ENCODE data around the gene AJAP1. TPM values are rescaled to one million over a fixed set of nuclear protein-coding genes. Genes with fewer than 3 reads are reported as not detected.

AJAP1 gene
- total RNA-seq, 4 donors from 2014 or later, result 0.30 to 4.0 (median 1.0) TPM

DNA sequence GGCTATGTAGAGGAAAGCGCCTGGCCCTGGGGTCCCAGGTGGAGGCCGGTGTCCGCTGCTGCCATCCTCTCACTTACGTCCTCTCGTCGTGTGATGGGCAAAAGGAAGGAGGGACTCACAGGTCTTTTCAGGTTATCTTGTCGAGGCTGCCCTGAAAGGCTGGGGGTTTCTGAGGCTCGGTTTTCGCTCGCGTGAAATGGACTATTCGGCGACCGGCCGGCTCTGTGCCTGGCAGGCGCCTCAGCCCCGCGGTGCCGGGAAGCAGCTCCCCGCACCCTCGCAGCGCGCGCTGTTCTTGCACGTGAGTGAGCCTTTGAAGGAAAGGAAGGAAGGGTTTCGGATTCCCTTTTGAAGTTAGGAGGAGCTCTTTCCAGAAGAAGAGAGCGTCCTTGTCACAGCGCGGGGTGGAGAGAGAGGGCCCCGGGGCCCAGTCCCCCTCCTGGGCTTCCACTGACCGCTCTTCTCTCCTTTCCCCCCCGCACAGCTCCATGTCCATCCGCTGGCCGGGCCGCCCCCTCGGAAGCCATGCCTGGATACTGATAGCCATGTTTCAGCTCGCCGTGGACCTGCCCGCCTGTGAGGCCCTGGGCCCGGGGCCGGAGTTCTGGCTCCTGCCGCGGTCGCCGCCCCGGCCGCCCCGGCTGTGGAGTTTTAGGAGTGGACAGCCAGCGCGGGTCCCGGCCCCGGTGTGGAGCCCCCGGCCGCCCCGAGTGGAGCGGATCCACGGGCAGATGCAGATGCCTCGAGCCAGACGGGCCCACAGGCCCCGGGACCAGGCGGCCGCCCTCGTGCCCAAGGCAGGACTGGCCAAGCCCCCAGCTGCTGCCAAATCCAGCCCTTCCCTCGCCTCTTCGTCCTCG is 57.2 kb downstream of the AJAP1 start:
- Histone ChIP-seq H3K27ac (no peak overlapping the region), H3K4me1 (peaks cover 0 to 14% (median 0%) of the 10 kb centered on the region in 3 donors), H3K36me3 (no peaks in the 10 kb centered on the region), H3K4me3 (peak overlapping the region in 2 of 4 donors; percentile 5), H3K9me3 (peaks cover 0 to 8% (median 0%) of the 10 kb centered on the region in 3 donors), H3K27me3 (peaks cover 0 to 40% (median 0%) of the 10 kb centered on the region in 4 donors)
- DNase-seq, result no peak
- no peak for TF ChIP-seq POLR2A (IDR thresholded peaks at IDR 0.05)
- TF ChIP-seq, protein P1, sequence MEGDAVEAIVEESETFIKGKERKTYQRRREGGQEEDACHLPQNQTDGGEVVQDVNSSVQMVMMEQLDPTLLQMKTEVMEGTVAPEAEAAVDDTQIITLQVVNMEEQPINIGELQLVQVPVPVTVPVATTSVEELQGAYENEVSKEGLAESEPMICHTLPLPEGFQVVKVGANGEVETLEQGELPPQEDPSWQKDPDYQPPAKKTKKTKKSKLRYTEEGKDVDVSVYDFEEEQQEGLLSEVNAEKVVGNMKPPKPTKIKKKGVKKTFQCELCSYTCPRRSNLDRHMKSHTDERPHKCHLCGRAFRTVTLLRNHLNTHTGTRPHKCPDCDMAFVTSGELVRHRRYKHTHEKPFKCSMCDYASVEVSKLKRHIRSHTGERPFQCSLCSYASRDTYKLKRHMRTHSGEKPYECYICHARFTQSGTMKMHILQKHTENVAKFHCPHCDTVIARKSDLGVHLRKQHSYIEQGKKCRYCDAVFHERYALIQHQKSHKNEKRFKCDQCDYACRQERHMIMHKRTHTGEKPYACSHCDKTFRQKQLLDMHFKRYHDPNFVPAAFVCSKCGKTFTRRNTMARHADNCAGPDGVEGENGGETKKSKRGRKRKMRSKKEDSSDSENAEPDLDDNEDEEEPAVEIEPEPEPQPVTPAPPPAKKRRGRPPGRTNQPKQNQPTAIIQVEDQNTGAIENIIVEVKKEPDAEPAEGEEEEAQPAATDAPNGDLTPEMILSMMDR (IDR thresholded peaks at IDR 0.05), result no peak
- 30 to 71% methylated on average over 9 to 17 of the region's 66 CpGs for WGBS, 2 donors
- intact Hi-C loops (cut with DNase I), result no loop called here

DNA sequence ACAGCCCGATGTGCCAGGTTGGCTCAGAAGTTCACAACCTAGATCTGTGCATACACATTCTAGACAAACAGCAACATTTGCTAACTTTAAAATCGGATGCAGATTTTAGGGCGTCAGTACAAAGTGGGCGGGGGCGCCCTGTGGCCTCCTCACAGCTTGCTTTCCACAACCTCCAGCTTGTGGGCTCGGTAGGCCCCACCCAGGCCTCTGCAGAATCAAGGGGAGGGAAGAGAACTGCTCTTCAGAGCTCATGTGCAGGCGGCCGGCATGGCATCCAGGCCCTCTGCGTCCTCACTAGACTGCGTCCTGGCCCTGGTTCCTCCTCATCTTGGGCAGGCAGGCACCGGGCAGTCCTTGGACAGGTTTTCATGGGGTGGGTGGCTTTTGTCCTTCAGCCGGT is 59.3 kb downstream of the AJAP1 start:
- no peak overlapping the region for H3K4me3 ChIP-seq
- intact Hi-C loops (cut with DNase I), result no loop called here
- no peak overlapping the region for H3K27ac ChIP-seq
- 82 to 83% methylated on average over 8 to 10 of the region's 12 CpGs for WGBS, 2 donors
- peaks cover 0 to 8% (median 0%) of the 10 kb centered on the region in 3 donors for H3K9me3 ChIP-seq
- no peaks in the 10 kb centered on the region for H3K36me3 ChIP-seq
- peaks cover 0 to 26% (median 0%) of the 10 kb centered on the region in 4 donors for H3K27me3 ChIP-seq
- DNase-seq, result no peak
- TF ChIP-seq POLR2A (IDR thresholded peaks at IDR 0.05), result no peak
- TF ChIP-seq, protein P1 (IDR thresholded peaks at IDR 0.05), result no peak
- peaks cover 0 to 14% (median 0%) of the 10 kb centered on the region in 3 donors for H3K4me1 ChIP-seq

DNA sequence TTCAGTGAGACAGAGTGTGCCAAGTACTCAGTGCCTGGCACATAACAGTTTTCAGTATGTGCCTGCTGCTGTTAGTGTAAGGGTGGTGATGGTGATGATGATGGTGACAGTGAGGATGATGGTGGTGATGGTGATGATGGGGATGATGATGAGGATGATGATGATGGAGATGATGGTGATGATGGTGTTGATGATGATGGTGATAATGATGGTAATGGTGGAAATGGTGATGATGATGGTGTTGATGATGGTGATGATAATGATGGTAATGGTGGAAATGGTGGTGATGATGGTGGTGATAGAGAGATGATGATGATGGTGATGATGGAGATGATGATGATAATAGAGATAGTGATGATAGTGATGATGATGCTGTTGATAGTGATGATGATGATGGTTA is 62.0 kb downstream of the AJAP1 start:
- Histone ChIP-seq H3K4me1 (peaks cover 0 to 2% (median 0%) of the 10 kb centered on the region in 3 donors), H3K9me3 (peaks cover 0 to 8% (median 0%) of the 10 kb centered on the region in 3 donors), H3K27me3 (peaks cover 0 to 11% (median 0%) of the 10 kb centered on the region in 4 donors), H3K4me3 (no peak overlapping the region), H3K36me3 (no peaks in the 10 kb centered on the region), H3K27ac (no peak overlapping the region)
- TF ChIP-seq, protein P1 (IDR thresholded peaks at IDR 0.05), result no peak
- TF ChIP-seq POLR2A (IDR thresholded peaks at IDR 0.05), result no peak
- DNase-seq, result no peak
- intact Hi-C loops (cut with DNase I), result no loop called here

DNA sequence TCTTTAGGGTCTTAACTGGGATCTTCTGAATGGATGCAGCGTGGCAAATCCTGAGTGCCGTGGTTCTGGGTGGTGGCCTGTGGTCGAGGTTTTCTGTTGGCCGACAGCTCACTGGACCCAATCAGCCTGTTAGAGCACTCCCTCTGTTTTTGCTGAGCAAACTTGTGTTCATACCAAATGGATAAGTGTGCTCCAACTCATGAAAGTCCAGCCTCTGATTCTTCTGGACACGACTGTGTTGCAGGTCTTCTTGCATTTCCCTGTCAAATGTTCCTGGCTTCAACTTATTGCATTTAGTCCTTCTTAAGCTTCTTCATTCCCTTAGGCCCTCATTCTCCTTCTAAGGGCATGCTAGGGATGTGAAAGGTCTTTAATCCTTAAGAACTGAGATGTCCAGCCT is 63.7 kb downstream of the AJAP1 start:
- no peak for DNase-seq
- Histone ChIP-seq H3K27ac (no peak overlapping the region), H3K36me3 (no peaks in the 10 kb centered on the region), H3K4me3 (no peak overlapping the region), H3K27me3 (no peaks in the 10 kb centered on the region), H3K4me1 (no peaks in the 10 kb centered on the region), H3K9me3 (peaks cover 0 to 8% (median 0%) of the 10 kb centered on the region in 3 donors)
- intact Hi-C loops (cut with DNase I), result no loop called here
- WGBS, 2 donors, result 82 to 86% methylated on average over 5 of the region's 5 CpGs
- TF ChIP-seq POLR2A (IDR thresholded peaks at IDR 0.05), result no peak
- TF ChIP-seq, protein P1 (IDR thresholded peaks at IDR 0.05), result no peak

DNA sequence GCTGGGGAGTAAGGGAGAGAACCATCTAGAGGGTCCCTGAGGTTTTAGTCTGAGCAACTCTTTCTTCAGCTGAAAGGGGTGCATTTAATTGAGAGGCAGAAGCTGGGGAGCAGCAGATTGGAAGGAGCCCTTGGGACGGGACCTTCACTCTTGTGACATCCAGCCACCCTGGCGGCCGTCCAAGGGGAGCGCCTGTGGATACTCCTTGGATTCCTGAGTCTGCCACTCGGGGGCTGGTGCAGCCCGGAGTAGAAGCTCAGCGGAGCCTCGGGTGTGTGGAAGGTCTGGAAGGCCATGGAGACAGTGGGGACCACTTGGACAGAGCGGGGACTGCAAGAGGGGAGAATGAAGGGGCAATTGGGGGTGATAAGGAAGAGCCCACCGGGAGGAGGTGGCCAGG is 68.7 kb downstream of the AJAP1 start:
- H3K27me3 ChIP-seq, result peaks cover 0 to 4% (median 0%) of the 10 kb centered on the region in 4 donors
- no peak overlapping the region for H3K27ac ChIP-seq
- no peak for DNase-seq
- H3K36me3 ChIP-seq, result no peaks in the 10 kb centered on the region
- intact Hi-C loops (cut with DNase I), result no loop called here
- no peak overlapping the region for H3K4me3 ChIP-seq
- H3K9me3 ChIP-seq, result no peaks in the 10 kb centered on the region
- H3K4me1 ChIP-seq, result no peaks in the 10 kb centered on the region
- WGBS, 2 donors, result 80 to 86% methylated on average over 2 to 6 of the region's 10 CpGs
- TF ChIP-seq POLR2A (IDR thresholded peaks at IDR 0.05), result no peak
- TF ChIP-seq, protein P1 (IDR thresholded peaks at IDR 0.05), result no peak

All from esophagus squamous epithelium (tissue), 5 donors.